Neuronal stem cell (in vitro differentiated cells): ENCODE results near the gene ARFRP1.

Source experiments
- DNase-seq: peaks from one replicate; pipeline ENCODE4 v3.0.0-alpha.2; 2013; ENCODE audit warnings: low spot score
- H2AFZ ChIP-seq: one replicate; pipeline ENCODE4 v1.6.1; 2013; ENCODE audit warnings: mild to moderate bottlenecking, low read length, inconsistent platforms
- H2AK5ac ChIP-seq: 2 replicates; pipeline ENCODE4 v1.6.1; 2013; ENCODE audit warnings: low read depth, mild to moderate bottlenecking, inconsistent platforms, low read length, moderate library complexity, mixed read lengths
- H2BK120ac ChIP-seq: 2 replicates; pipeline ENCODE4 v1.6.1; 2013; ENCODE audit warnings: low read depth, mild to moderate bottlenecking, inconsistent platforms, low read length, moderate library complexity, mixed read lengths
- H2BK12ac ChIP-seq: one replicate; pipeline ENCODE4 v1.6.1; 2013; ENCODE audit warnings: low read length, inconsistent platforms
- H2BK15ac ChIP-seq: 2 replicates; pipeline ENCODE4 v1.6.1; 2013; ENCODE audit warnings: mild to moderate bottlenecking, low read length, inconsistent platforms, mixed read lengths
- H2BK5ac ChIP-seq: one replicate; pipeline ENCODE4 v1.6.1; 2013; ENCODE audit warnings: inconsistent platforms, mild to moderate bottlenecking, low read length, moderate library complexity
- H3K14ac ChIP-seq: one replicate; pipeline ENCODE4 v1.6.1; 2013; ENCODE audit warnings: low read length, inconsistent platforms
- H3K18ac ChIP-seq: 2 replicates; pipeline ENCODE4 v1.6.1; 2013; ENCODE audit warnings: low read length, inconsistent platforms
- H3K23ac ChIP-seq: 2 replicates; pipeline ENCODE4 v1.6.1; 2013; ENCODE audit warnings: low read depth, mild to moderate bottlenecking, mixed read lengths, low read length, inconsistent platforms; ENCODE audit not compliant: poor library complexity
- H3K27ac ChIP-seq: replicated peaks from 3 replicates; pipeline ENCODE4 v1.5.1; 2013; ENCODE audit warnings: low read length, inconsistent platforms
- H3K27me3 ChIP-seq, 3 experiments: 2 replicates each; pipeline ENCODE4 v1.6.1; 2013; ENCODE audit warnings: low read length in 3 of 3, mild to moderate bottlenecking in 2 of 3, inconsistent platforms in 1 of 3, low read depth in 1 of 3, mixed read lengths in 1 of 3, moderate library complexity in 1 of 3; ENCODE audit not compliant: control insufficient read depth in 3 of 3, insufficient read depth in 3 of 3
- H3K36me3 ChIP-seq, 2 donors: replicated peaks in 1 of 2; 2 replicates each; pipeline ENCODE4 v1.6.1; 2013; ENCODE audit warnings: low read length in 2 of 2; ENCODE audit not compliant: control insufficient read depth in 2 of 2, insufficient read depth in 2 of 2
- H3K4ac ChIP-seq: 2 replicates; pipeline ENCODE4 v1.6.1; 2013; ENCODE audit warnings: inconsistent platforms, mild to moderate bottlenecking, low read length, moderate library complexity
- H3K4me1 ChIP-seq, 2 donors: 1 replicate in 1 of 2; 2 replicates in 1 of 2; pipeline ENCODE4 v1.6.1; 2013; ENCODE audit warnings: low read length in 2 of 2, low read depth in 1 of 2; ENCODE audit not compliant: control insufficient read depth in 2 of 2, insufficient read depth in 1 of 2
- H3K4me2 ChIP-seq: one replicate; pipeline ENCODE4 v1.6.1; 2013; ENCODE audit warnings: mild to moderate bottlenecking, low read length, inconsistent platforms; ENCODE audit not compliant: insufficient read depth, poor library complexity, severe bottlenecking
- H3K4me3 ChIP-seq, 2 donors: 2 replicates each; pipeline ENCODE4 v1.5.1; 2013; ENCODE audit warnings: low read length in 2 of 2, mild to moderate bottlenecking in 2 of 2, inconsistent platforms in 1 of 2, moderate library complexity in 1 of 2
- H3K79me1 ChIP-seq: one replicate; pipeline ENCODE4 v1.6.1; 2013; ENCODE audit warnings: low read depth, mild to moderate bottlenecking, inconsistent platforms, low read length, moderate library complexity
- H3K9ac ChIP-seq: one replicate; pipeline ENCODE4 v1.6.1; 2013; ENCODE audit warnings: mild to moderate bottlenecking, low read depth, low read length, inconsistent platforms; ENCODE audit not compliant: poor library complexity
- H3K9me3 ChIP-seq, 2 donors: replicated peaks in 1 of 2; 2 replicates each; pipeline versions ENCODE3 to v1.6.1; 2013; ENCODE audit warnings: low read length in 2 of 2, mild to moderate bottlenecking in 2 of 2, inconsistent platforms in 1 of 2, low read depth in 1 of 2, mixed read lengths in 1 of 2, moderate library complexity in 1 of 2; ENCODE audit not compliant: control insufficient read depth in 2 of 2, insufficient read depth in 1 of 2
- H4K8ac ChIP-seq: one replicate; pipeline ENCODE4 v1.6.1; 2013; ENCODE audit warnings: low read depth, mild to moderate bottlenecking, inconsistent platforms, low read length, moderate library complexity
- H4K91ac ChIP-seq: one replicate; pipeline ENCODE4 v1.6.1; 2013; ENCODE audit warnings: low read length, low read depth, mild to moderate bottlenecking, inconsistent platforms; ENCODE audit not compliant: poor library complexity
- WGBS, 2 donors: extraction: QIAGEN DNeasy Blood & Tissue Kit; methylation state at CpG; one replicate each; pipeline ENCODE4 v1.1.7; 2013; ENCODE audit warnings: missing lambda C conversion rate in 2 of 2, mixed read lengths in 1 of 2; ENCODE audit not compliant: insufficient read length in 2 of 2, insufficient replicate concordance in 1 of 2; ENCODE audit errors: extremely low coverage in 2 of 2; 5-methylcytosine and 5-hydroxymethylcytosine counted together

Gene ARFRP1

GRCh38 chr20:63657260-63657936, 50.4 kb downstream of the ARFRP1 start:
- no peak overlapping the region for H3K27ac ChIP-seq
- H2BK120ac ChIP-seq, result peak overlapping the region; percentile 81
- H3K4me2 ChIP-seq, result peak overlapping the region; percentile 18
- H3K23ac ChIP-seq, result peak overlapping the region; percentile 93
- no CpG with 5 or more reads among the region's 31 CpGs for WGBS, 2 donors
- H3K27me3 ChIP-seq, result peaks cover 0 to 5% (median 0%) of the 10 kb centered on the region in 3 experiments
- no peak overlapping the region for H3K4ac ChIP-seq
- peak overlapping the region in 1 of 2 donors; percentile 91 for H3K4me3 ChIP-seq
- H2BK15ac ChIP-seq, result peak overlapping the region; percentile 98
- H2AK5ac ChIP-seq, result peak overlapping the region; percentile 98
- peak overlapping the region; percentile 89 for H3K18ac ChIP-seq
- H3K4me1 ChIP-seq, result peaks cover 12 to 21% of the 10 kb centered on the region in 2 donors
- no peak overlapping the region for H3K14ac ChIP-seq
- no peak for DNase-seq
- H4K8ac ChIP-seq, result peak overlapping the region; percentile 98
- H2BK12ac ChIP-seq, result peak overlapping the region; percentile 84
- H3K9me3 ChIP-seq, result no peaks in the 10 kb centered on the region
- peak overlapping the region; percentile 82 for H2BK5ac ChIP-seq
- H3K36me3 ChIP-seq, result peaks cover 8 to 27% of the 10 kb centered on the region in 2 donors
- peak overlapping the region; percentile 79 for H4K91ac ChIP-seq
- peak overlapping the region; percentile 95 for H2AFZ ChIP-seq
- peak overlapping the region; percentile 60 for H3K9ac ChIP-seq
- peaks cover 4% of the 10 kb centered on the region for H3K79me1 ChIP-seq

- H3K18ac ChIP-seq, result no peak overlapping the region
- no peak overlapping the region for H2BK12ac ChIP-seq
- H2BK15ac ChIP-seq, result no peak overlapping the region
- H2BK5ac ChIP-seq, result no peak overlapping the region
- H2AK5ac ChIP-seq, result no peak overlapping the region
- no peak overlapping the region for H3K4me2 ChIP-seq
- no peak overlapping the region for H3K14ac ChIP-seq
- H2BK120ac ChIP-seq, result no peak overlapping the region
- H3K4me3 ChIP-seq, result no peak overlapping the region
- no CpG with 5 or more reads among the region's 3 CpGs for WGBS, 2 donors
- H3K4ac ChIP-seq, result no peak overlapping the region
- H3K9me3 ChIP-seq, result no peaks in the 10 kb centered on the region
- peaks cover 0 to 21% of the 10 kb centered on the region in 2 donors for H3K36me3 ChIP-seq
- no peak overlapping the region for H4K8ac ChIP-seq
- peaks cover 1% of the 10 kb centered on the region for H3K79me1 ChIP-seq
- peaks cover 19 to 24% of the 10 kb centered on the region in 2 donors for H3K4me1 ChIP-seq
- H3K27ac ChIP-seq, result no peak overlapping the region
- H3K27me3 ChIP-seq, result peaks cover 0 to 14% (median 4%) of the 10 kb centered on the region in 3 experiments
- no peak overlapping the region for H3K9ac ChIP-seq
- no peak overlapping the region for H4K91ac ChIP-seq
- H3K23ac ChIP-seq, result no peak overlapping the region
- H2AFZ ChIP-seq, result no peak overlapping the region
- no peak for DNase-seq
These were observed 51.3 kb downstream of the ARFRP1 start for GRCh38 chr20:63656451-63656850.

- Histone ChIP-seq H2BK120ac (no peak overlapping the region), H3K4me1 (peaks cover 19 to 25% of the 10 kb centered on the region in 2 donors)
- no CpG with 5 or more reads among the region's 4 CpGs for WGBS, 2 donors
These were observed 52.5 kb downstream of the ARFRP1 start for GRCh38 chr20:63655249-63655648.

GRCh38 chr20:63653974-63654668, 53.7 kb downstream of the ARFRP1 start:
- no peak overlapping the region for H3K14ac ChIP-seq
- no CpG with 5 or more reads among the region's 15 CpGs for WGBS, 2 donors

More at GRCh38 chr20:63655249-63655648, 52.5 kb downstream of the ARFRP1 start:
- Histone ChIP-seq H3K4me3 (no peak overlapping the region), H4K8ac (no peak overlapping the region), H3K4ac (no peak overlapping the region), H3K18ac (peak overlapping the region; percentile 55), H4K91ac (peak overlapping the region; percentile 33), H3K36me3 (peaks cover 0 to 15% of the 10 kb centered on the region in 2 donors), H2AFZ (no peak overlapping the region), H3K9me3 (no peaks in the 10 kb centered on the region), H3K14ac (peak overlapping the region; percentile 79), H2BK5ac (no peak overlapping the region), H2BK12ac (peak overlapping the region; percentile 75), H2AK5ac (peak overlapping the region; percentile 81), H2BK15ac (no peak overlapping the region), H3K27me3 (peaks cover 0 to 19% (median 4%) of the 10 kb centered on the region in 3 experiments), H3K9ac (no peak overlapping the region), H3K79me1 (peaks cover 1% of the 10 kb centered on the region), H3K27ac (no peak overlapping the region), H3K4me2 (no peak overlapping the region), H3K23ac (peak overlapping the region; percentile 90)
- no peak for DNase-seq

More at GRCh38 chr20:63653974-63654668, 53.7 kb downstream of the ARFRP1 start:
- Histone ChIP-seq H3K4me3 (peak overlapping the region; percentile 82 to 94), H3K23ac (peak overlapping the region; percentile 81), H3K27ac (no peak overlapping the region), H2AFZ (peak overlapping the region; percentile 96), H3K4ac (no peak overlapping the region), H3K9ac (peak overlapping the region; percentile 61), H3K9me3 (no peaks in the 10 kb centered on the region), H3K4me1 (peaks cover 17 to 23% of the 10 kb centered on the region in 2 donors), H3K79me1 (peaks cover 1% of the 10 kb centered on the region), H3K36me3 (peaks cover 0 to 11% of the 10 kb centered on the region in 2 donors), H2BK15ac (no peak overlapping the region), H3K27me3 (peaks cover 0 to 19% (median 4%) of the 10 kb centered on the region in 3 experiments), H4K8ac (no peak overlapping the region), H3K18ac (peak overlapping the region; percentile 20), H4K91ac (no peak overlapping the region), H2BK12ac (no peak overlapping the region), H2BK5ac (no peak overlapping the region), H3K4me2 (peak overlapping the region; percentile 84), H2BK120ac (no peak overlapping the region), H2AK5ac (peak overlapping the region; percentile 66)
- no peak for DNase-seq
